ENCODE results near the gene SPARCL1. TPM values are rescaled to one million over a fixed set of nuclear protein-coding genes. Genes with fewer than 3 reads are reported as not detected.

The SPARCL1 gene
- total RNA-seq, 6 experiments from 2014 or later = not detected

DNA sequence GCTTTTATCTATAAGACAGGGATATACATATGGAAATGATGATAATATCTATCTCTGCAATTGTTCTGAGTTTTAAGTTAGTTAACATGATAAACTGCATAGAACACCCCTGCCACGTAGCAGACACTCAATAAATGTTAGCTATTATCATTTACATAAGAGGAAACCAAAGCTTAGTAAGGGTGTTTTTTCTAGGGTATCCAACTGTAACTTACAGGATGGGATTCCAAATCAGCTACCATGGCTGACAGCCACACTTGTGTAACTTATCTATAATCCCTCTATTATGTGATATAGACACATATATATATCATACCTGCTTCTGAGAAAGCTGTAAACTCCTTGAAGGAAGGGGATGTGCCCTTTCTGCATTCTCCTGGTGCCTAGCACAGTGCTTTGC lies 1.1 kb upstream of the SPARCL1 start:
- H3K27ac Mint-ChIP-seq = no peak overlapping the region
- no peaks in the 10 kb centered on the region for H3K4me1 Mint-ChIP-seq (ENCODE audit: low read depth)
- no peak overlapping the region for H3K4me3 Mint-ChIP-seq
- no peaks in the 10 kb centered on the region; the same call in none of the 2 replicates for H3K27me3 Mint-ChIP-seq (ENCODE audit: insufficient read depth)
- no peak for DNase-seq
- no peaks in the 10 kb centered on the region for H3K36me3 Mint-ChIP-seq (ENCODE audit: low read depth)
- TF ChIP-seq, protein P1, sequence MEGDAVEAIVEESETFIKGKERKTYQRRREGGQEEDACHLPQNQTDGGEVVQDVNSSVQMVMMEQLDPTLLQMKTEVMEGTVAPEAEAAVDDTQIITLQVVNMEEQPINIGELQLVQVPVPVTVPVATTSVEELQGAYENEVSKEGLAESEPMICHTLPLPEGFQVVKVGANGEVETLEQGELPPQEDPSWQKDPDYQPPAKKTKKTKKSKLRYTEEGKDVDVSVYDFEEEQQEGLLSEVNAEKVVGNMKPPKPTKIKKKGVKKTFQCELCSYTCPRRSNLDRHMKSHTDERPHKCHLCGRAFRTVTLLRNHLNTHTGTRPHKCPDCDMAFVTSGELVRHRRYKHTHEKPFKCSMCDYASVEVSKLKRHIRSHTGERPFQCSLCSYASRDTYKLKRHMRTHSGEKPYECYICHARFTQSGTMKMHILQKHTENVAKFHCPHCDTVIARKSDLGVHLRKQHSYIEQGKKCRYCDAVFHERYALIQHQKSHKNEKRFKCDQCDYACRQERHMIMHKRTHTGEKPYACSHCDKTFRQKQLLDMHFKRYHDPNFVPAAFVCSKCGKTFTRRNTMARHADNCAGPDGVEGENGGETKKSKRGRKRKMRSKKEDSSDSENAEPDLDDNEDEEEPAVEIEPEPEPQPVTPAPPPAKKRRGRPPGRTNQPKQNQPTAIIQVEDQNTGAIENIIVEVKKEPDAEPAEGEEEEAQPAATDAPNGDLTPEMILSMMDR (IDR thresholded peaks at IDR 0.05) = no peak
- no peaks in the 10 kb centered on the region for H3K9me3 Mint-ChIP-seq

DNA sequence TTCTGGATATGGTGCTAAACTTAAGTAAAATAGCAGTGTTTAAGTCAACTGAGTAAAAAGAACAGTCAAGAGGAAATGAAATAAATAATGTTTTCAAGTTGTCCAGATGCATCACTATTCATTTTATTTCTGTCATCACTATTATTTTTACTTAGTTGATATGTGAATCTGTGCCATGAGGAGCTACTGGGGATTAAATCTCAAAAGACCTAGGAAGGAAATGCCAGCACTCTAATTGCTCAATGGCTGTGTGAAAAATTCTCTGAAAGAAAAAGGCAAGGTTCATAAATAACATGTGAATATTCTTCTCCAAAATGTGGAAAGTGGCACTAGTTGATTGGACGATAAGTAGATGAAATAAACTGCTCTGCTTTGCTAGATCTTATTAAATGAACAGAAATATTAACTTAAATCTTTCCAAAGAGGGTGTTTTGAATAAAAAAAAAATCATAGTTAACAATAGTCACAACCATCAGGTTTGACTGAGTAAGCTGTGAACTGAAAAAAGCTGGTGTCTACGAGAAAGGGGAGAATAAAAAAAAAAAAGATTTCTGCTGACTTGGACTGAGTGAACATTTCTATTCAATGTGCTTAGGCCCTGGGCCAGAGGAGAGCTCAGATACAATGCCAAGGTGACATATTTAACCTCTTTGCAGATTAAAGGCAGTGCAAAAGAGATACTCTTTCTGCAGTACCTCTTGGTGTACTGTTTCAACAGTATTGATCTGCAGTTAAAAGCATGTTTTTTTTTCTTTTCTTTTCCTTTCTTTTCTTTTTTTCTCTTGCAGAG lies 1.6 kb downstream of the SPARCL1 start:
- TF ChIP-seq, protein P1 (IDR thresholded peaks at IDR 0.05) = no peak
- peaks cover 11% of the 10 kb centered on the region for H3K4me1 Mint-ChIP-seq (ENCODE audit: low read depth)

DNA sequence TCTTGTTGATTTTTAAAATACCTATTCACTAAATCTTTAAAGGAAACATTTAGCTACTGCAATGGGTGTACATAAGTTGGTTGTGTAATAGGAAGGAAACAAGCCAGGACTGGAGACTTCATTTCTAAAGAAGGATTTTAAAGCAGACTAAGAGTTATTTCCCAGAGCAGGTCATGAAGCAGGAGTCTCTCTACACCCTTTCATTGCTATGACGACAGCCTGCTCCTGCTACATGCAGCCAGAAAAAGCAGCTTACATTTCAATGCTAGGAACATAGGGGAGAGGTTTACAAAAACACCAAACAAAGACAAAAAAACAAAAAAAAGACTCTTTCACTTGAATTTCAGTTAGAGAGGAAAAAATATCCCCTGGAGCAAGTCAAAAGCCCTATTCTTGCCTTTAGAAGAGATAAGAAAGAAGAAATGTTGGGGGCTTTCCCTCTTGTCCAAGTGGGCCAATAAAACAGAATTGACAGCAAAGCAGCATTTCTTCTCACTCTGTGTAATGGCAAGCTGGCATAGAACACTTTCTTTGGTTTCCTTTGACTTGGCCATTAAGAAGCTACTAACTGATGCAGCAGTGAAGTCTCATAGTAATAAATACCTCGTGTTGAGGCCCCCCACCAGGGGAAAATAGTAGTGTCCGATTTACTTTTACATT lies 3.4 kb downstream of the SPARCL1 start:
- no peak for DNase-seq
- Mint-ChIP-seq H3K27me3 (ENCODE audit: insufficient read depth) (no peaks in the 10 kb centered on the region), H3K9me3 (peaks cover 10% of the 10 kb centered on the region; the same call in 1 of the 2 replicates), H3K4me1 (ENCODE audit: low read depth) (peaks cover 26% of the 10 kb centered on the region), H3K27ac (no peak overlapping the region), H3K36me3 (ENCODE audit: low read depth) (peaks cover 9% of the 10 kb centered on the region), H3K4me3 (no peak overlapping the region)
- TF ChIP-seq, protein P1 (IDR thresholded peaks at IDR 0.05) = no peak

More for the DNA sequence above, 1.6 kb downstream of the SPARCL1 start:
- peaks cover 10% of the 10 kb centered on the region; the same call in 1 of the 2 replicates for H3K9me3 Mint-ChIP-seq
- H3K4me3 Mint-ChIP-seq = no peak overlapping the region
- peaks cover 9% of the 10 kb centered on the region for H3K36me3 Mint-ChIP-seq (ENCODE audit: low read depth)
- no peak overlapping the region for H3K27ac Mint-ChIP-seq
- DNase-seq = no peak
- no peaks in the 10 kb centered on the region; the same call in 1 of the 2 replicates for H3K27me3 Mint-ChIP-seq (ENCODE audit: insufficient read depth)

DNA sequence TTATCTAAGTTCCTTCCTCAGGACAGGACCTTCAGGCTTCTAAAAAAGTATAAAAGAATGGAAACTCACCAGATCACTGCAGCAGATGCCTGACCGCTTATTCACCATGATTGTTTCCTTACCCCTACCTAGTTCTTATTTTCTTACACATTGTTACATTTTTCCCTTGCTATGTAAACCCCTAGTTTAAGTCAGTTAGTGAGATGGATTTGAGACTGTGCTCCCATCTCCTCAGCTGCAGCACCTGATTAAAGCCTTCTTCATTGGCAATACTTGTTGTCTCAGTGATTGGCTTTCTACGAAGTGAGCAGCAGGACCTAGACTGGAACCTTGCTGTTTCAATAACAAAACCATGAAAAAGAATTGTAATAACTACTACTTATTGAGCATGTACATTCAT lies 4.7 kb downstream of the SPARCL1 start:
- Mint-ChIP-seq H3K4me1 (ENCODE audit: low read depth) (peaks cover 30% of the 10 kb centered on the region), H3K9me3 (peaks cover 10% of the 10 kb centered on the region; the same call in 1 of the 2 replicates), H3K4me3 (no peak overlapping the region), H3K27ac (no peak overlapping the region), H3K36me3 (ENCODE audit: low read depth) (peaks cover 9% of the 10 kb centered on the region), H3K27me3 (ENCODE audit: insufficient read depth) (no peaks in the 10 kb centered on the region)
- TF ChIP-seq, protein P1 (IDR thresholded peaks at IDR 0.05) = no peak
- no peak for DNase-seq

DNA sequence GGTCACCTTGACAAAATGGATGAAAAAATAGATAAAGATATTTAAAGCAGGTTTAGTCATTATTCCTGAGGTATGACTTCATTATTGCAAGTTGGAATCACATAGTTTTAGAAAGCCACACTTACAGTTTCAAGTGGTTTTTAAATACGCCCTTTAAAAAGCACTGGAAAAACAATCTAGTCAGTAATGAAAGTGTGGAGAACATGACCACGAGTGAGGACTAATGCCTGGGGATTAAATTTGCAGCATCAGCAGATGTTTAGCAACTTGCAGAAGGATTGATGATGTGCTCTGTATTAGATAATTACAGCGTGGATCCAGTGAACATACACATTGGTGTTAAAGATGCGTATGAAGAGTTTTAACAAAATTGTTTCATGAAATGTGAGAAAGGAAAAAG lies 5.9 kb downstream of the SPARCL1 start:
- TF ChIP-seq, protein P1 (IDR thresholded peaks at IDR 0.05) = no peak
- no peak overlapping the region for H3K4me3 Mint-ChIP-seq
- no peaks in the 10 kb centered on the region for H3K27me3 Mint-ChIP-seq (ENCODE audit: insufficient read depth)
- DNase-seq = no peak
- peaks cover 10% of the 10 kb centered on the region; the same call in 1 of the 2 replicates for H3K9me3 Mint-ChIP-seq
- peaks cover 9% of the 10 kb centered on the region for H3K36me3 Mint-ChIP-seq (ENCODE audit: low read depth)
- peaks cover 30% of the 10 kb centered on the region for H3K4me1 Mint-ChIP-seq (ENCODE audit: low read depth)
- H3K27ac Mint-ChIP-seq = no peak overlapping the region
